Endothelial cell of umbilical vein (primary cell): ENCODE measurements around the gene CNOT6L. TPM values are rescaled to one million over a fixed set of nuclear protein-coding genes. Genes with fewer than 3 reads are reported as not detected.
A peak's percentile ranks its signal among the peaks of the same experiment; 100 is the strongest.

ENCODE experiments used
- BruUV-seq: library from RNA; stranded (reverse); fragments of 400-500 nt; replicated peaks from 2 replicates; lab custom pipeline; 2021; lab: Mats Ljungman, UMichigan
- CTCF ChIA-PET: fragments of 300-600, 350-600 bp; sonication (Branson Sonifier 250); formaldehyde crosslinking; loops from one replicate; lab custom pipeline; 2021; ENCODE audit warnings: antibody characterized with exemption, inconsistent platforms; lab: Charles Lee
- POLR2A ChIA-PET: fragments of 300-600, 350-600 bp; sonication (Branson Sonifier 250); formaldehyde crosslinking; loops from one replicate; lab custom pipeline; 2021; ENCODE audit warnings: antibody characterized with exemption, inconsistent platforms; lab: Charles Lee
- DNase-seq: peaks from one replicate; pipeline ENCODE4 v3.0.0-alpha.2; 2011; ENCODE audit warnings: low read depth, low spot score
- FAIRE-seq: peaks from 2 replicates; lab custom pipeline; 2011; peaks lifted over from hg19 to GRCh38; lab: Jason Lieb, UNC
- H2AFZ ChIP-seq: 2 replicates; pipeline ENCODE4 v1.6.0; 2012; ENCODE audit warnings: low read depth, low read length, control low read depth, inconsistent platforms
- H3K27ac ChIP-seq: 2 replicates; pipeline ENCODE4 v1.5.1; 2011; ENCODE audit warnings: low read depth, mild to moderate bottlenecking, control low read depth, low read length, moderate library complexity; ENCODE audit not compliant: insufficient read depth
- H3K27me3 ChIP-seq, 2 experiments: 2 replicates each; pipeline versions ENCODE4 v1.6.0 to v1.6.1; 2011; ENCODE audit warnings: low read length in 2 of 2, mixed read lengths in 1 of 2; ENCODE audit not compliant: control insufficient read depth in 2 of 2, insufficient read depth in 2 of 2
- H3K36me3 ChIP-seq, 2 experiments: 2 replicates in 1 of 2; 3 replicates in 1 of 2; pipeline ENCODE4 v1.5.1; 2011; ENCODE audit warnings: low read length in 2 of 2, mild to moderate bottlenecking in 1 of 2, moderate library complexity in 1 of 2; ENCODE audit not compliant: control insufficient read depth in 2 of 2, insufficient read depth in 2 of 2; ENCODE audit errors: extremely low read depth in 1 of 2
- H3K4me1 ChIP-seq: 3 replicates; pipeline ENCODE4 v1.5.1; 2011; ENCODE audit warnings: mild to moderate bottlenecking, low read length; ENCODE audit not compliant: control insufficient read depth, insufficient read depth; ENCODE audit errors: extremely low read depth
- H3K4me2 ChIP-seq: 2 replicates; pipeline ENCODE4 v1.6.1; 2011; ENCODE audit warnings: low read length, control low read depth, mixed read lengths; ENCODE audit not compliant: insufficient read depth
- H3K4me3 ChIP-seq, 3 experiments: fragments of 200-600 bp in 1 of 3; sonication (generic), shearing (Covaris generic) in 1 of 3; replicated peaks in 1 of 3; 2 replicates each; pipeline ENCODE4 v1.5.1; 2011 to 2016; ENCODE audit warnings: control low read depth in 3 of 3, low read length in 3 of 3, mild to moderate bottlenecking in 2 of 3, inconsistent platforms in 1 of 3, low read depth in 1 of 3, moderate library complexity in 1 of 3; ENCODE audit not compliant: insufficient read depth in 1 of 3
- H3K79me2 ChIP-seq: 2 replicates; pipeline ENCODE4 v1.6.0; 2012; ENCODE audit warnings: low read length, inconsistent platforms; ENCODE audit not compliant: control insufficient read depth, insufficient read depth
- H3K9ac ChIP-seq: replicated peaks from 2 replicates; pipeline ENCODE3; 2011; ENCODE audit warnings: low read length, control low read depth; ENCODE audit not compliant: insufficient read depth; ENCODE audit errors: extremely low read depth
- H3K9me1 ChIP-seq: replicated peaks from 3 replicates; pipeline ENCODE4 v1.6.0; 2011; ENCODE audit warnings: mild to moderate bottlenecking, low read length; ENCODE audit not compliant: control insufficient read depth, insufficient read depth; ENCODE audit errors: extremely low read depth
- H3K9me3 ChIP-seq: replicated peaks from 2 replicates; pipeline ENCODE4 v1.5.1; 2012; ENCODE audit warnings: low read length, inconsistent platforms; ENCODE audit not compliant: control insufficient read depth, insufficient read depth
- H4K20me1 ChIP-seq: replicated peaks from 2 replicates; pipeline ENCODE3; 2011; ENCODE audit warnings: mild to moderate bottlenecking, low read length; ENCODE audit not compliant: control insufficient read depth, insufficient read depth; ENCODE audit errors: extremely low read depth
- CTCF ChIP-seq, 2 donors: IDR thresholded peaks; 1 replicate in 1 of 2; 2 replicates in 1 of 2; pipeline ENCODE4 v1.5.1; 2011; ENCODE audit warnings: low read length in 2 of 2, mild to moderate bottlenecking in 2 of 2, moderate library complexity in 2 of 2, control low read depth in 1 of 2, inconsistent platforms in 1 of 2, low read depth in 1 of 2; ENCODE audit not compliant: insufficient read depth in 1 of 2; ENCODE audit errors: extremely low read depth in 1 of 2
- GATA2 ChIP-seq: IDR thresholded peaks from 2 replicates; pipeline ENCODE4 v1.7.0; 2011; ENCODE audit warnings: low read depth, mild to moderate bottlenecking, moderate library complexity, mixed read lengths, low read length; ENCODE audit not compliant: insufficient read length, insufficient read depth
- JUN ChIP-seq: IDR thresholded peaks from 2 replicates; pipeline ENCODE4 v1.6.1; 2011; ENCODE audit warnings: borderline replicate concordance, low read depth; ENCODE audit not compliant: insufficient read length, insufficient read depth
- MAX ChIP-seq: IDR thresholded peaks from 2 replicates; pipeline ENCODE4 v1.6.1; 2011; ENCODE audit not compliant: insufficient read depth, insufficient read length
- MYC ChIP-seq: IDR thresholded peaks from one replicate; pipeline ENCODE4 v1.6.1; 2011; ENCODE audit warnings: mild to moderate bottlenecking, low read depth, low read length
- POLR2A ChIP-seq: IDR thresholded peaks from 2 replicates; pipeline ENCODE4 v1.6.1; 2012; ENCODE audit warnings: low read depth, mild to moderate bottlenecking, control low read depth, low read length
- dilution Hi-C: fragments of 300-500 bp; cut with MboI; formaldehyde crosslinking; loops from one replicate; pipeline ENCODE4 v1.15.0; 2019; ENCODE audit warnings: low sequenced_read_pairs; ENCODE audit not compliant: extremely low pct_ligation_motif_present
- intact Hi-C: fragments of 100-400 bp; cut with micrococcal nuclease; formaldehyde crosslinking; loops from one replicate; pipeline ENCODE4 v1.10.0; 2022
- polyA plus RNA-seq, 4 experiments: library from polyadenylated mRNA; depleted of rRNA in 3 of 4; stranded (reverse) in 3 of 4; unstranded in 1 of 4; fragments of >200 nt; gene quantifications; 2 replicates each; pipeline versions ENCODE4 v1.2.1 to v1.2.3, GENCODE V29; 2011 to 2012; ENCODE audit warnings: missing spikeins in 1 of 4
- total RNA-seq: library from RNA; stranded (reverse); gene quantifications from 2 replicates; pipeline ENCODE4 v1.2.3, GENCODE V29; 2021

The CNOT6L gene
- total and polyA plus RNA-seq, 2 donors (not counting 3 experiments of a cell fraction or from before 2014, with no cell fraction given): 8.5 to 60.7 TPM

GRCh38 chr4:77701121-77701520, 118.0 kb downstream of the CNOT6L start:
- dilution Hi-C loops: no loop called here
- Histone ChIP-seq H3K9me3 (no peaks in the 10 kb centered on the region), H3K36me3 (no peaks in the 10 kb centered on the region), H3K79me2 (no peaks in the 10 kb centered on the region), H3K4me1 (peaks cover 18% of the 10 kb centered on the region), H2AFZ (no peak overlapping the region), H3K4me2 (no peak overlapping the region), H3K27ac (no peak overlapping the region), H3K9ac (no peak overlapping the region), H4K20me1 (no peaks in the 10 kb centered on the region), H3K4me3 (no peak overlapping the region), H3K27me3 (no peaks in the 10 kb centered on the region), H3K9me1 (no peaks in the 10 kb centered on the region)
- FAIRE-seq (no peak), DNase-seq (no peak)
- intact Hi-C loops: no loop called here
- ChIA-PET POLR2A (no interaction called here), CTCF (no interaction called here)
- TF ChIP-seq MAX: no peak
- TF ChIP-seq JUN: no peak
- no peak for TF ChIP-seq GATA2
- no peak for TF ChIP-seq MYC
- TF ChIP-seq POLR2A: no peak
- no TSS peak for BruUV-seq

GRCh38 chr4:77699731-77700210, 119.4 kb downstream of the CNOT6L start:
- Histone ChIP-seq H3K79me2 (no peaks in the 10 kb centered on the region), H2AFZ (peak overlapping the region; percentile 70), H3K27ac (peak overlapping the region; percentile 30), H3K36me3 (no peaks in the 10 kb centered on the region), H3K4me3 (no peak overlapping the region), H3K9ac (no peak overlapping the region), H4K20me1 (no peaks in the 10 kb centered on the region), H3K9me1 (no peaks in the 10 kb centered on the region), H3K4me1 (peaks cover 27% of the 10 kb centered on the region), H3K4me2 (peak overlapping the region; percentile 12), H3K9me3 (no peaks in the 10 kb centered on the region), H3K27me3 (no peaks in the 10 kb centered on the region)
- intact Hi-C loops (loop anchor here (2.0 to 5.0 kb wide), 3 partner anchors 63 to 357 kb away; partner anchors contain the start of gene FRAS1), dilution Hi-C loops (no loop called here)
- no TSS peak for BruUV-seq
- DNase-seq (peak; percentile 87), FAIRE-seq (peak; percentile 75)
- TF ChIP-seq JUN (no peak), CTCF (IDR thresholded peaks at IDR 0.05; ENCODE audit: extremely low read depth in 1 of 2, insufficient read depth in 1 of 2, low read depth in 1 of 2, low read length in 2 of 2) (peak in 1 of 2 donors; percentile 27)
- POLR2A ChIA-PET: no interaction called here
- CTCF ChIA-PET: interaction anchor here (0.8 to 3.0 kb wide), 9 partner anchors 8 to 314 kb away, joined by 3 to 26 read pairs (median 5); partner anchors contain the start of gene MRPL1
